Measurements from ENCODE around the gene PRELID3B.
A peak's percentile ranks its signal among the peaks of the same experiment; 100 is the strongest.
"Not testable (repeated sequence)": the region's sequence is repeated elsewhere in the genome, so short reads cannot be mapped to it uniquely, and the experiment has no call there.

Gene PRELID3B

DNA sequence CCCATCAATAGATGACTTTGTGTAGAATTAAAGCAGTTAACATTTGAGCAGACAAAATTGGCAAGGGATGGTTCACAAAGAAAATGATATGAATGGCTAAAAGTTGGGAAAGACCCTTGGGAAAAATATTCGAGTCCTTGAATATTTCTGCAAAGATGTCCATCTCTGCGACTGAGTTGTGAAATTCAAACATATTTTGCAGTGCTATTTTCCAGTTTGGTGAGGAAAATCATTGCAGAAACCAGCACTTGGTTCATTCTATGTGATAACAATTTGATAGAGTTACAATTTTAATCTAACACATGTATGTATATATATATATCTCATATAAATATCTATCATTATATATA is 6.1 kb upstream of the PRELID3B start:
- no peak for DNase-seq (ENCODE audit: low read depth in 2 of 2)

GRCh38 chr20:59047938-59048680 is 5.5 kb upstream of the PRELID3B start:
- no peak for DNase-seq (ENCODE audit: low read depth in 2 of 2)

GRCh38 chr20:59046862-59047261 is 4.3 kb upstream of the PRELID3B start:
- DNase-seq (ENCODE audit: low read depth in 2 of 2), result no peak

- DNase-seq (ENCODE audit: low read depth in 2 of 2), result no peak
These were observed 2.2 kb upstream of the PRELID3B start for GRCh38 chr20:59044796-59045195.

- DNase-seq (ENCODE audit: low read depth in 2 of 2), result no peak
These were observed 1.7 kb upstream of the PRELID3B start for GRCh38 chr20:59044295-59044694.

DNA sequence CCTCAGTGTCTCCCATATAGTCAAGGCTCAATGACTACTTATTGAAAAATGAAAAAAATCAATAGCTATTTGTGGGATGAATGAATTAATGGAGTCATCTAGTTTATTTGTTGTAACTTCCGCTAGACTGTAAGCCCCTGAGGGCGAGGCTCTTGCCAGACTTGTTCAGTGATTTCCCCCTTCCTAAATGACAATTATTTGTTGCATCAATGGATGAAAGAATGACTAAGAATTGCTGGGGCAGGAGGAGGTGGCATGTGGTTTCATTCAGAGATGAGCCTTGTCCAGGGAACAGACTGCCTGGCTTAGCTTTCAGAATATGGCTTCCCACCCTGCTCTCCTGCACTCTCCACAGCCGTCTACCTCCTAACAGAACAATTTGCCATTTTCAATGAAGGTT is 1.1 kb upstream of the PRELID3B start:
- no peak for DNase-seq (ENCODE audit: low read depth in 2 of 2)

DNA sequence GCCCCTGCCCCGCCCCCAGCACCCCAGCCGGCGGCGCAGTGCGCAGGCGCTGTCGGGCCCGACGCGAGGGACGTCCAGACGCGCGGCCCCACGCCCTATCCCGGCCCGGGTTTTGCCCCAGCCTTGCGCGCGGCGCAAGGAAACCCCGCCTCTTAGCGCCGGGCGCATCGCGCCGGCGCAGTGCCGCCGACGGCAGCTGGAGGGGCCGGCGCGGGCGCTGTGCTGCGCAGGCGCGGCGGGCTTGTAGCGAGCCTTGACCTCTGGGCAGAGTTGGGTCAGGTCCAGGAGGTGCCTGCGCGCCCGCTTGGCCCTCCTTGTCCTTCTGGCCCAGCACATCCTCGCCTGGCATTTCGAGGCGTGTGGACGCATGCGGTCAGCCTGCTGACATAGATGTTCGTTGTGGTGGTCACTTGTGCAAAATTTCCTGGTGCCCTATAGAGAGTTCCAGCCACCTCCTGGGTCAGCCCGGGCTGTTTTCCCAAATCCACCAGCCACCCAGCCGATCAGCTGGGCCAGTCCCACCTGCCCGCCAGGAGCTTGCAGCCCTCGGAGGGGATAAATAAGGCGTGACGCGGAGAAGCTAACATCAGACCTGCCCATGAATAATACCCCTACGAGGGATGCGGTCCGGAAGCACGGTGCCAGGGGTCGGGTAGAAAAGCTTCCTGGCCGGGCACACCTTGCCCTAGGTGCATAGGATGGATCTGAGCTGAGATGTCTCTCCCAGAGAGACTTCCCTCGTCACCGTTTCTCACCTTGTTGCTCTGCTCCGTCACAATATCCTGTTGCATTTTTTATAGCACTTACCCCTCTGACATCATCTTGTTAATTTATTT is 428 bp upstream of the PRELID3B start:
- peak; percentile 89 to 90 for DNase-seq (ENCODE audit: low read depth in 2 of 2)

DNA sequence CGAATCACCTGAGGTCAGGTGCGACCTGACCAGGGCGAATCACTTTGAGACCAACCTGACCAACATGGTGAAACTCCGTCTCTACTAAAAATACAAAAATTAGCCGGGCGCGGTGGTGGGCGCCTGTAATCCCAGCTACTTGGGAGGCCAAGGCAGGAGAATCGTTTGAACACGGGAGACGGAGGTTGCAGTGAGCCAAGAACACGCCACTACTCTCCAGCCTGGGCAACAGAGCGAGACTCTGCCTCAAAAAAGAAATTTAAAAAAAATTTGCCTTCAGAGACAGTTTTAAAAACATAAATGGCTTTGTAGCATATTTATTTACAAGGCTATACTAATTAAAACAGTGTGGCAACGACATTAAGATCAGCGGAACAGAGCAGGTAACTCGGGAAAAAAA is 1.1 kb downstream of the PRELID3B start:
- not testable (repeated sequence) for DNase-seq (ENCODE audit: low read depth in 2 of 2)

DNA sequence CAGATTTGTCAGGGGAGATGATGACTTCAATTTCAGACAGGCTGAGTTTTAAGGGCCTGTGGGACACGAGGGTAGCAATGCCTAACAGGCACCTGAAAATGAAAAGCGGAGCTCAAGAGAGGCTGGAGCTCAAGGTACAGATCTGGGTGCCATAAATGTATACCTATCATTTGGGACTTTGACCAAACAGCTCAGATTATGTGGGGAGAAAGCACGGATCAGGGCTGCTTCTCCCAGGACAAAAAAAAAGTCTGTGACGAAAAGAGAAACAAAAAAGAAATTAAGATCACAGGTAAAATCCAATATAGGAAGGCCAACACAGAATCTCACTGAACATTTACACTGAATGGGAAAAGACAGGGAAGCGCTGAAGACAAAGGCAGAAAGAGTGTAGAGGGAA is 1.9 kb downstream of the PRELID3B start:
- no peak for DNase-seq (ENCODE audit: low read depth in 2 of 2)

DNA sequence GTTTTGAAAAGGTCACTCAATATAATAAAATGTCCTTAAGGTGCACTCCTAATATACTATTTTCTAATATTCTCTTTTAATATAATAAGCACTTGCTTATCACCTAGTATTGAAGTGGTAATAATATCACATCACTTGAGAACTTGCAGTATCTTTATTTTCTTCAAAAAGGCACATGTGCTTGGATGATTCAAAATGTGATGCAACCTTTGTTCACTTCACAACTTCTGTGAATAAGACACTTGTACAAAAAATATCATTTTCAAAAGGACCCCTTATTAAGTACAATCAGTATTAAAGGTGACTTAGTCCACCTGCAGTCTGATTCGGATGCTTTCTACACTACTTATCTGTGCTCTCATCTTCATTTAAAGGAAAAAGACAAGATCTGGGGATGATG is 3.4 kb downstream of the PRELID3B start:
- no peak for DNase-seq (ENCODE audit: low read depth in 2 of 2)

DNA sequence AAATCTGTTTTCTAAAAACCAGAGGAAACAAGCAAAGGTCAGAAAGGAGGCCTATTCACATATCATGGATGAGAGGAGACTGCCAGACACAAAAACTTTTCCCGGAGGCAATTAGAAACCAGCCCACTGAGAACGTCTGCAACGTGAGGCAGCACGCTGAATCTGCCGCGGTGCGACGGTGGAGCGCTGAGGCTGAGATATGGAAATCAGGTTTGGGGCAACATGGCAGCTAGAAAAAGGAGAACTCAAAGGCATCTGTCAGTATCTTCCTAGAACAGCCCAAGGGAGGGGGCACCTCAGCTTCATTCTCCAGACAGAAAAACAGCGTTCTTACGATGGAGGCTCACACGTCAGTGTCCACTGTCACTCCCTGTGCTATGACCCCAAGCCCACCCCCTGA is 5.2 kb downstream of the PRELID3B start:
- no peak for DNase-seq (ENCODE audit: low read depth in 2 of 2)

- DNase-seq (ENCODE audit: low read depth in 2 of 2), result no peak
These were observed 7.2 kb downstream of the PRELID3B start for GRCh38 chr20:59035381-59035780.

DNA sequence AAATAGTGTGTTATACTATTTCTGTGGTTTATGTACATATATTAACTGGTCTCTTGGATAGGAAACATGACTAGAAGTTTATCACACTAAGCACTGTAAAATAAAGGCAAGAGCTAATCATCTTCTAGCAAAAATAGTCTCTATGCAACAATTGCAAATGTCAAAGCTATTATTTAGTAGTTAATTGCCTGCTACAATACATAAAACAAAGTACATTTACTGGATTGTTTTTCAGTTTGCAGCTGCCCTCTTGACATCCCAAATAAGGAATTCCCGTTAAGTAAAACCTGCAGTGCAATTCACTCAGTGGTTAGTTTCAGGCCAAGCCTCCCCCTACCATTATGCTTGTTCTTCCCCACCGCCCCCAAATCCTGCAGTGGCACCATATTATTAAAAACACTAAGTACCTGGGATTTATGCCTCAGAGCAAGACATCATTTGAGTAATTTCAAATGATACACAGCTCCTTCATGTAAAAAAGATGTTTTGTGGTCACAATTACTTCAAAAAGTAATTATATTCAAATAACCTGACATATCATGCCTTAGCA is 8.9 kb downstream of the PRELID3B start:
- no peak for DNase-seq (ENCODE audit: low read depth in 2 of 2)

- no peak for DNase-seq (ENCODE audit: low read depth in 2 of 2)
These were observed 9.5 kb downstream of the PRELID3B start for GRCh38 chr20:59033093-59033492.

- no peak for DNase-seq (ENCODE audit: low read depth in 2 of 2)
These were observed 9.9 kb downstream of the PRELID3B start for GRCh38 chr20:59032713-59033059.

GRCh38 chr20:59032023-59032712 is 10.4 kb downstream of the PRELID3B start, which contains the start of gene ATP5F1E:
Gene ATP5F1E (minus strand): TSS chr20:59032335. CDS start chr20:59032251, 84 bp downstream.
- DNase-seq (ENCODE audit: low read depth in 2 of 2), result peak; percentile 92 to 96

GRCh38 chr20:59031564-59032022 is 11.0 kb downstream of the PRELID3B start:
- no peak for DNase-seq (ENCODE audit: low read depth in 2 of 2)

DNA sequence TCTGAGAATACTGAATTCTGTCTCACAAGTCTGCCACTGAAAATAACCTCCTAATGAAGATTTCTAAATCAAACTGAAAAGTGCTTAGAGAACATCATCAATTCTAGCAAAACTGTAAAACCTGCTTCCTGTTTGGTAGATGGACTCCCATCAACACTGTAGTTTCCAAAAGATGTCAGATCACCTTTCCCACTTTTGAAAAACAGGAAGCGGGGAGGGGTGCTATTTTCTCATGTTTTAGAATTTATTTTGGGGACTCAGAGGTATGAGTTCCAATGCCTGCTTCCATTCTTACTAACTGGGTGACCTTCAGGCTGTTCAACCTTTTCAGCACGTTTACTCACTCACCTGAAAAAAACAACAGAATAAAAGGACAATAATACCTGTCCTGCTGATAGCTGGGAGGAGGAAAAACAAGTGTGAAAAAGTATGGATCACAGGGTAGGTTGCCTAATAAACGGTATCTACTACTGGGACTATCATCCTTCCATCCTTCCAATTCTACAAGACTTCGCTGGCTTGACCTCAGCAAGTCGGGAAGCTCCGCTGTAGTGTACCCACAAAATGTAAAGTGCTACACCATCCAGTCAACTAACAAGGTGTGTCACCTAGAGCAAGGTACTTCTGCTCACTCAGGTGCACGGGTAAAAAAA is 11.5 kb downstream of the PRELID3B start:
- DNase-seq (ENCODE audit: low read depth in 2 of 2), result no peak

- no peak for DNase-seq (ENCODE audit: low read depth in 2 of 2)
These were observed 13.8 kb downstream of the PRELID3B start for GRCh38 chr20:59028812-59029211.

- DNase-seq (ENCODE audit: low read depth in 2 of 2), result no peak
These were observed 14.8 kb downstream of the PRELID3B start for GRCh38 chr20:59027741-59028320.

All from activated CD8-positive, alpha-beta memory T cell treated with anti-CD3 and anti-CD28 coated beads for 4 hours (primary cell).